GM21723 (cell line): ENCODE data around the gene CREB5.

Source experiments
- ATAC-seq: cut with Tn5 transposase; IDR thresholded peaks from one replicate; pipeline ENCODE4 v1.9.1; 2021; ENCODE audit warnings: mild to moderate bottlenecking, moderate library complexity; ENCODE audit not compliant: unreplicated experiment

CREB5 gene

DNA sequence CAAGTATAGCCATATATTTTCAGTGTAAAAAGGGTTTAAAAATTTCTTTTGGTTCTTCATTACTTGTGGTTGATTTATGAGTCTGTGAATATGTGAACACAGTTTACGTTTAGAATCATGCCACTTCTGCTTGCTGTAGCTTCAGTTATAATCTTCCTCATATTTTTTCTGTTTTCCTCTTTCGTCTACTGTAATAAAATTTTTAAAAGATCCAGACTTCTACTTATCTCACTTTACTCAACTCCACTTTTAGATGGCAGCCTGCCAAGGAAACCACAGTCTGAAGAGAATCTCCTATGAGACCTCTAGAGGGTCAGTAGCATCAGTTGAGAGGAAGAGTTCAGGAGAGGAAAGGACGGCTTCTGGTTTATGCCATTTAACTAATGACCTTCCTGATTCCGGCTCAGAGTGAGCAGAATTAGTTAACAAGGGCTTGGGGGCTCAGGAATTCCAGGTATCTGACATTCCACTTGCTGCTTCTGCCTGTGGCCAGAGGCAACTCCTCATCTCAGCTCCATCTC is 21.4 kb downstream of the CREB5 start:
- no peak for ATAC-seq

DNA sequence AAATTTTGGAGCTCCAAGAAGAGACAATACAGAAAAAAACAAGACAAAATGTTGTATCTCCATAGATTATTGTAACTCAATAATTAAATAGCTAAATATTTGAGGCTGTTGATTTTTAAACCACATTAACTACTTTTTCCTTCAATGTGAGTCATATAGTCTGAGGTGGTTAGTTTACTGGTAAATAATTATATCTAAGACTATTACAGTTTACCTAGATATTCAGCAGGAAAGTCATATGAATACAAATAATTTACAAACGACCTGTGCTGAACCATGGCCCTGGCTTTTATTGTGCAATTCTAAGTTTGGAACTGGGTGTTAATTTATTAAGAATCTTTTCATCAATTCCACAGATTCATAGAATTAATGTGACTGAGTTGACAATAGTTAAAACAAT is 22.2 kb downstream of the CREB5 start:
- no peak for ATAC-seq

DNA sequence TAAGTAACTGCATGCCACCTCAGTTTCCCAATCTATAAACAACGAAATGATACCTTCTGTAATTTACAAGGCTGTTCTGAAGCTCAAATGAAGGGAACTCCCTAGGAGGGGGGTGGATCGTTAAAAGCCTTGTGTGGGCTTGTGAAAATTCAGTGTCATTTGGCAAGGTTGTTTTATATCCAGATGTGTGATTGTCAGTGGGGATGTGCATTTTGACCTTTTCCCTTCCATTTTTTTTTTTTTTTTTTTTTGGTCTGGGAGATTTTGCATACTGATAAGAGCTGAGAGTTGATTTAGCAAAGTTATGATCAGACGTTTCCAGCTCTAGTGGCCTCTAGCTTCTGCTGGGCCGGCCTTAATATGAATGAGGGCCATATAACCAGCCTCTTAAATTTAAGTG is 22.8 kb downstream of the CREB5 start:
- no peak for ATAC-seq

DNA sequence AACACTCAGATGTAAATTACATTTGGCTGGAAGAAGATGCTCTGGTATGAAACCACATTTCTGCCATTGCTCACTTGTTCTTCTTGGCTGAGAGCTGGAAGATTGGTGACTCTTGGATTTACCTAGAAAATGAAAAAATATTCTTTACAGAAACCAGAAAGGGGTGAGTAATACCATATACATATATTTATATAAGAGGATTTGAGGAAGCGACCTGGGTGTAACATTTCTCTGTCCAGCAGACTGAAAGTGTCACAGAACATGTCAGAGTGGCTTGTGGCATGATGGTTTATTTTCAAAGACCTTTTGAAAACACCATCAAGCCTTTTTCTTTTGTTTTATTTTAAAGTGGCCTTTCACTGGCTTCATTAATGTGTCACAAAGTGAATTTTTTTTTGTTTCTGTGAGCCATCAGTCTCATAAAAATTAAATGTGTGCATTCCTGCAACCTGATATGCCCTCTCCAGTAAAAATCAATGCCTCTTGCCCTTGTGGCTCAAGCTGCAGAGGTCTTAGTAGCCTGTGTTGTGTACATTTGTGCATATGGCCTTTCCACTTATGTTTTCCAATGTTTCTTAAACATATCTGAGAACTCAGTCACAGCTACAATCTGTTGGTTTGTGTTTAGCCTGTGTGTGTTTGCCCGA is 23.5 kb downstream of the CREB5 start:
- no peak for ATAC-seq

DNA sequence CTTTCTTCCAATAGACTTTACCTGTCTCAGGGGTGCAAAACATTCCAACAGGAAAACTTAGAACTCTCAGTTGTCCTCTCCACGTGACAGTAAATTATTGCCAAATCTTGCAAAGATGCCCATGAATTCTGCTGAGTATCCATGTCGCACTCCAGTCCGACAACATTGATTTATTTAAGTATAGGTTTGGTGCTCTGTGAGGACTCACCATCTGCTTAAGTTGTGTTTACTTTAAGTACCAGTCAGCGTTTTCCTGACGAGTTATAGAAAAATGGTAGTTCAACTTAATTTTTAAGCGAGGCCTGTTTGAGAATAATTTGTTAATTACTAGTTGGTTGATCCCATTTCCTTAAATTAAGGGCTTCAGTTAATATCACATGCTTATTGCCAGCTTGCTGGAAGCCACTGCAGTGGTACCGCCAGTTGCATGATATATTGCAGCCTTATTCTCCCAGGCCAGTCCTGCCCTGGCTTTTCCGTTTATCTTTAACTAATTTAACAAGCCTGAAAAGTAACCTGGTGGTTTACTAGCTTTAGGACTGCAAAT is 27.8 kb downstream of the CREB5 start:
- ATAC-seq, result no peak

DNA sequence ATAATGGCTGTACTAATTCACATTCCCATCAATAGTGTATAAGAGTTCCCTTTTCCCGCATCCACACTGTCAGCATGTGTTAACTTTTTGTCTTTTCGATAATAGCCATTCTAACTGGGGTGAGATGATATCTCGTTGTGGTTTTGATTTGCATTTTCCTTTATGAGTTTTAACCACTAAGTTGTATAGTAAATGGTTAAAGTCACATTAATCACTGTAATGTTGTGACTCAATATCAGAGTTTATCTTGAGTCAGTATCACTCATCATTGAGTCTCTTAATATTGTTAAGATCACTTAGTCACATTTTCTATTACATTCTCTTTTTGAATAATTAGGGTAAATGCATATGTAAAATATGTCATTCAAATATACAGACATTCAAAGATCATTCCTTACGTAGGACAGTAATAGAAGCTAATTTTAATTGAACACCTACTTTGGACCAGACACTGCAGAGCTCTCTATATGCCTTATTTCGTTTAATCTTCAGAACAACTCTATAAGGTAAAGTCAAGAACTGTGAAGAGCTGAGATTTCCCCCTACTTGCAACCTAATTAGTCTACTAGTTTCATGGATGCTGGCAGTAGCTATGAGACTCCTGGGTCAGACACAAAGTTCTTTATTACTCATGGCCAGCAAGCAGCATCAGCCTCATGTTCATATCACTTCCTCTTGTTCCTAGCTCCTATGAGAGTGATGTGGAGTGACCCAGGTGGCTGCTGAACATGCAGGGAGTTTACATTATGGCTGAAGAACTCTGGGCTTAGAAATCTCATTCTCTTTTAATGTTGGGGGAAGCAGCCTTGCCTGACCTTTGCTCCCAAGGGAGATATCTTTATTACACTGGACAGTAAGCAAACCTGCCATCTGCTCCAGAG is 30.5 kb downstream of the CREB5 start:
- no peak for ATAC-seq

DNA sequence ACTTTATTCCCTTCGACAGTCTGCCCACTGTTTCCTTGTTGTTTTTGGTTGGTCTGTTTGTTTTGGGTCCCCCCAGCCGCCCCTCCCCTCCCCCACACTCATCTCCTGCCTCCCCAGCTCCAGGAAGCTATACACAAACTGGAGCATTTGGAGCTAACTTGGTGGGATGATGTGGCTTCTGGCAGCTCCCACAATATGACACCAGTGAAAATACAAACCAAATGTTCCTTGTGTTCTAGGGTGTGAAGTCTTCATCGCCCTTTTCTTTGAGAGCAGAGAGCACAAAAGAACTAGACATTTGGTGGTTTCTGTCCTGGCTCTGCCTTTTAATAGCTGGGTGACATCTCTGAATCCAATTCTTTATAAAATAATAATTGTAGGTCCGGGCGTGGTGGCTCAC is 33.8 kb downstream of the CREB5 start:
- no peak for ATAC-seq

DNA sequence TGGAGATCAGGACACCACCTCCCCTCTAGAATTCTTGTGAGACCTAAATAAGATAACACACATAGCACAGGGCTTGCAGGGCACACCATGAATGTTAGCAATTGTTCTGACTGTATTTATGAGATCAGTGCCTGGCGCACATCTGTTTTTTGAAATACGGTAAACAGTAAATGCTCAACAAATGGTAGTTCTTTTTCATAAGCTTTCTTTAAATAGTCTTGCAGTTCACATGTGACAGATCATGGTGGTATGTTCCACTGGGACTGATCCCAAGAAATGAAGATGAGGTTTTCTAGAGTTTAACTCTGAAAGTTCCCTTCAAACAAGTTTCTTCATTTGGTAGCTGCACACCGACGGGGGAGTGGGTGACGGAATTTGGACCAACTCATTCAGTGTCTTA is 34.8 kb downstream of the CREB5 start:
- ATAC-seq, result no peak

DNA sequence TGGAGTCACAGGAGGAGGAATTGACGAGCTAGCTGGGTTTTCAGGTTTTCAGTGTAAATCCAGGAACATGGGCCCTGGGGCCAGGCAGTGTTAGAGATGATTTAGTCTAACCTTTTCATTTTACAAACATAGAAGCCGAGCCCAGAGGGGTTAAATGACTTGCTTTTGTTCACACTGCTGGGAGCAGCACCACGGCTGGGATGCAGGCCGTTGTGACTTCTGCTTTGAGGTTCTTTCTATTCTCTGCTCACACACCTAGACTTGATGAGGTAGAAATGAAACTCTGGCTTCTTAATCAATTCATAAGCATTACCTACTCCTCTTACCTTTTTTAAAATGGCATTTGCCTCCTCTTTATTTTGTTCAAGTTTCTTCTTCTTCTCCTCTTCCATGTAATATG is 36.4 kb downstream of the CREB5 start:
- no peak for ATAC-seq

DNA sequence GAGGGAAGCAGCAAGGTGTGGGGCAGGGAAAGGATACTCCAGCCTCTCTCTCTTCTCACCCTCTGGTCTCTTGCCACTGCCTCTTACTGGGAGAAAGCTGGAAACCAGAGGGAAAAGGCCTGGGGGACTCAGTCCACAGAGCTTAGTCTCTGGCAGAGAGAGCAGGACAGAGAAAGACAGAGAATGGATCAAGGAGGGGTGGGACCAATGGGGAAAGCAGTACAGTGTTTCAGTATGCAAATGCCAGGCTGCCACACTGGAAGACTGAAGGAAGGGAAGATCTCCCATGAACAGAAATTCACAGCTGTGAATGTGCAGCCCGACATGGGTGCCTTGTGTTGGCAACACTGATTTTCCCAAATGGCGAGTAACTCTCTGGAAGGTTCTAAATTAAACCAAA is 40.4 kb downstream of the CREB5 start:
- no peak for ATAC-seq

DNA sequence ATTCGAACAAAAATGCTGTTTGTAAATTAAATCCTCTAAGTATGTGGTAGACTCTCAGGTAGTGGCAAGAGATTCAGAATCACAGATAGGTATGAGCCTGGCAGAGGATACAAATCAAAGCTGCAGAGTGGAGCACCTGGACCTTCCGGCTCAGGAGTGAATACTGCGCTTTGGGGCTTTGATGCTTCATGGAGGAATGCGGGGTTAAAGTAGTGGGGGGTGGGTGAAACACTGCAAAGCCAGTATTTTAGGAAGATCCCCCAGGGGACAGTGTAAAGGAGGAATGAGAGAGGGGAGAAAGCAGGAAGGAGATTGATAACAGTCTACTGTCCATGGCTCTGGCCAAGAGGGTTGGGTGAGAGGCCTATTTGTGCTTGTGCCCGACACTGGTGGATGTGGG is 43.2 kb downstream of the CREB5 start:
- no peak for ATAC-seq

DNA sequence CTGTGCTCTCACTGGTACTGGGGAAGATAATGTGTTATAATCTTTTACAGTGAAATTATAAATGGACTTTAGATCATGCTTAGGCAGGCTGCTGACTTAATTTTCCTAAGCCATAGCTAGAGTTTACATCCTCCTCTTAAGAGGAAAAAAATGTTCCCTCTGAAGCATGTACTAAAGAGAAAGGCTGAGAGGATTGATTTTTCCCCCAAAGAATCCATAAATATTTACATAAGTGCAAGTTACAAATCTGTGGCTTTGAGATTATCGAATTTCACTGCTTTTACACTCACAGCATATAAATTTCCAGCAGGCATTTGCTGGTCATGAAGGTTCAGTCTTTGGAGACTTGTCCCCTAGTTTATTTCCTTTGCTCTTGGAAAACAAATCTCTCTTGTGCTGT is 43.7 kb downstream of the CREB5 start:
- no peak for ATAC-seq

DNA sequence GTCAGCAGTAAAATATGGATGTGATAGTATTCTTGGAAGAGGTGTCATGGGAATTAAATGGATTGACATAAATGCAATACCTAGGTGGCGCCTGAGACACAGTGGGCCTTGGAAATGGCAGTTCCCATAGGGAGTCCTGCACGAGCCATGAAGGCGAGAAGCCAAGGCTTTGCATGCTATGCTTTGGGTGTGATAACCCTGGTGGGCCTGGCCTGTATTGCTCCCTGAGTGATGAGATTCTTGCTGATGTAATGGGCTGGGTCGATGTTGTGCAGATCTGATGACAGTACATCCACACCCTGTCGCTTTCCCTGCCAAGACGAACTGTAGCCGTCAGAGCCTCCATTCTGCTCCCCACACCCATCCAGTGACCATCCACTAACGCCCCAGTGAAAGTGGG is 46.4 kb downstream of the CREB5 start:
- ATAC-seq, result no peak

DNA sequence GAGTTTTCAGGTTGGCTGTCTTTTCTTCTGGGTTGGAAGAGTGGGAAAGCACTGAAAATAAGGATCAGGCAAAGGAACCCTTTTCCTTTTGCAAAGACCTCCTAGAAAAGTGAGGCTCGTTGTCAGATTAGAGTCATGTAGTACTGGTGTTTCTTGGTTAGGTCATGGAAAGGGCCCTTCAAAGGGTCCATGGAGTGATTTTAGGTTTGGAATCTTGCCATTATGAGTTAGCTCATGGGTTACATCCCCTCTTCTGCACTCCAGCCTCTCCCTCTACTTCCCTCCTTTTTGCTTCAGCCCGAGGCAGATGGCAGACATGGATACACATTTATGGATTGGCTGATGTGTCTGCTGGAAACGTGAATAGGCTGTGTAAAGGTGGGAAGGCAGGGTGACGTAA is 47.0 kb downstream of the CREB5 start:
- no peak for ATAC-seq

DNA sequence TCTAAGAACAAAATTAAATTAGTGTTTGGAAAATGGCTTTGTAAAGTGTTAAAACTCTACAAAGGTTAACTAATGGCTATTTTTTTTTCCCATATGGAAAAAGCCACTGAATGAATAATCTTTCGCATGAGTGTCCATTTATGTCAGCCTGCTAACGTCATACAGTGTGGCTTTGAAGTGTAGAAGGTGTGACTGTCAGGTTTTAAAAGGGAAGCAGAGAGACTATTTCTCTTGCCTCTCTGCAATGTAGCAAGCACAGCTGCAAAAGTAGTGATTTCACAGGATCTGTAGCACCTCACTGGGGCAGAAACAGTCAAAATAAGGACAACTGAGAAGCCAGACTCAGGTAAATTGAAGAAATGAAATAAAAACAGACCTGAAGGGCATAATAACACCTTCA is 53.4 kb downstream of the CREB5 start:
- ATAC-seq, result no peak

DNA sequence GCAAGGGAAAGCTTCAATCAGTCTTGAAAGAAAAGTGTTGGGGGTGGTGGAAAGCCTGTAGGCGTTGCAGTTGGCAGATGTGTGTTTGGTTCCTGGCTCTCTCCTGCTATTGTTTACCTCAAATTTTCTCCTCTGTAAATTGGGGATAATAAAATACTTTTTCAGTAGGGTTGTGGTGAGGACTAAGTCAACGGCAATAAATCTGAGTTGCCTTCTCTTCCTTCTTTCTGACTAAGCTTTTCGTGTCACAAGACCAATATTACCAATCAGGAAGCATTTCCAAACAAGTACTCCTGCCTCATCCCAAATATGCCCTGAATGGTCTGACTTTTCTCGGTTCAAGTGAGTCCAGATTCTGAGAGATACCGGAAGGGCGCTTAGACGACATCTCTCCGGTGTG is 54.0 kb downstream of the CREB5 start:
- ATAC-seq, result no peak

DNA sequence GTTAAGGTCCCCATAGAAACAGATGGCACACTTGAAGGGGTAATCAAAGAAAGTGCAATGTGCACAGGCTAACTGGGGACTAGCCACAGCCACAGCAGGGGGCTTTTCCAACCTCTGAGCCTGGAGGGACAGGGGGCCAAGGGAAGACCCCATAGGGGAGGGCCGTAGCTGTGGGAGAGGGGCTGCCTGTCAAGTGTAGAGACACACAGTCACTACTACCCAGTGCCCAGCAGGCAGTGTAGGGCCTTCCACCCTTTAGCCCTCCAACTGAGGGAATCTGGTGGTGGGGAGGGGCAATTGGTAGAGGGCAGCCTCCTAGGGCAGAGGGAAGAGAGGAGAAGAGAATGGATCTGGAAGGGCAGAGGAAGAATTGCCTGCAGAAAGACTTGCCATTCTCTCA is 54.6 kb downstream of the CREB5 start:
- ATAC-seq, result no peak

DNA sequence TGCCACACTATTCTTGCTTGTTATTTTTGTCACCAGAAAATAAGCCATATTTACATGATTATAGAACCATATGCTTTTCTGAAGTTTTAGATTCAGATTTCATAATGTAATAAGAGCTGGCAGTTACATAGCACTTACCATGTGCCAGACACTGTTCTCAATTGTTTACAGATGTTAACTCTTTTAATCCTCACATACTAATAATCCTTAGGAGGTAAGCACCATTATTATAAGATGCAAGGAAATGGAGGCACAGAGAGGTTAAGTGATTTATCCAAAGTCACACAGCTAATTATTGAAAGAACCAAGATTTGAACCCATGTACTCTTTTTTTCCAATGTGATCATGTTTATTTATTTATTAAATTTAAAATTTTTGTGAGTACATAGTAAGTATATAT is 57.2 kb downstream of the CREB5 start:
- ATAC-seq, result no peak

DNA sequence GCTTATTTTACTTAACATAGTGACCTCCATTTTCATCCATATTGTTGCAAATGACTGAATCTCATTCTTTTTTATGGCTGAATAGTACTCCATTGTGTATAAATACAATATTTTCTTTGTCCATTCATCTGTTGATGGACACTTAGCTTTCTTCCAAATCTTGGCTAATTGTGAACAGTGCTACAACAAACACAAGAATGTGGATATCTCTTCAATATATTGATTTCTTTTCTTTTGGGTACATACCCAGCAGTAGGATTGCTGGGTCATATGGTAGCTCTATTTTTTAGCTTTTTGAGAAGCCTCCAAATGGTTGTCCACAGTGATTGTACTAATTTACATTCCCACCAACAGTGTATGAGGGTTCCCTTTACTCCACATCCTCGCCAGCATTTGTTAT is 58.0 kb downstream of the CREB5 start:
- no peak for ATAC-seq

DNA sequence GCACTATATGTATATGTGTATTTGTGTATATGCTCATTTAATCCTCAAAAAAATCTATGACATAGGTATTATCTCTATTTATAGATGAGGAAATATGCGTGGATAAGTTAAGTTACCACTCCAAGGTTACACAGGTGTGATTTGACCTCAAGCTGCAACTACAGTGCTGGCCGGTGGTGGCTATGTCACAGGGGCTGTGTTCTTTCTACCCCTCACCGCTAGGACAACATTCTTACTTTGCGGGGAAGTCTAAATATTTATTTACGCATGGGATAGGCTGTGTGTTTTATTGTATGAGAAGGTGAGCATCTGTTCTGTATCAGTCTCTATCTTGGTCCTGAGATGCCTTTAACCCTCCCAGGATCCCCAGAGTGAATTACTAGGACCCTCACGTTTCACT is 60.0 kb downstream of the CREB5 start:
- no peak for ATAC-seq

DNA sequence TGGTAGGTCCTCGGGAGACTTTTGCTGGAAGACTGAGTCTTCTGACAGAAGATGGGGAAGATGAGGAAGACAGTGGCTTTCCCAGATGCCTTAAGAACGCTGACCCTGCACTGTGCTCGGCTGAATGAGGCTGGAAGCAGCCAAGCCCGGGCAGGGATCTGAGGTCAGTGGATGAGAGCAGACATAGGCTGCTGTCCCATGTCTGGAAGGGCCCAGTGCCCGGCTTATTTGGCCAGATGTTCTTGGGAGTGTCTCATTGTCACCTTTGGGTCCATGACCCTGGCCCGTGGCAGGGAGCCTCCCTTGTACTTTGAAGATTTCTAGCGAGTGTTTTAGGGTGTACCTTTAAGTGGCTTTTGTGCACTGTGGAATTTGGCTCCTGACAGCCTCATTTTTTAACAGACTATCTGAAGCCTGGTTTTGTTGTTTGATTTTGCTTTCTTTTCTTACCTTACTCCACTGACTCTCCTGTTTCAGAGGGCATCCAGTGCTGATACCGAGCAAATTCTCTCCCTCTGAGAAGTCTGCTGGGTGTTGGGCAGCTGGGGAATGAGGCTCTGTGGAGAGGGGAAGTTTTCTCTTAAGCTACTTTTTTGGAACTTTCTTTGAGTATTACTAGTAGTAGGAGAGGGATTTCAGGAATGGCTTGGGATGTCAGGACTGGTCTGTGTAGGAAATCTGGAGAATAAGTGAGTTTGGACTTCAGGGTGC is 61.4 kb downstream of the CREB5 start:
- no peak for ATAC-seq

DNA sequence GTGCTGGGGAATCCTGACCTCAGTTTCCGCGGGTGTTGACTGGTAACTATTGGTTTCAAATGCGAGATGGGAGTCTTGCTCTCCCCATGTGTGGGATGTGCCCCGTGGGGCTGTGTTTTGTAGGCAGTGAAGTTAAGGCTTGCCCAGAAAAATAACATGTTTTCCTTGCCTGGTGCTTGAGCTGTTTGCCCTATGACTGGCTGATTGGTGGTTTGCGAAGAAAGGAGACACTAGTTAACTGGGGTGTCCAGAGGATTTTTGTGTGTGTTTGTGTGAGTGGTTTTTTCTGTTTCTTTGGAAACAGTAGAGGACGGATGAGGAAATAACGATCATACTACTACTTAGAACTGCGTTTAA is 61.9 kb downstream of the CREB5 start:
- no peak for ATAC-seq
